HG03439 (cell line): Measurements from ENCODE around the gene CD80.

Experiments
- ATAC-seq: cut with Tn5 transposase; IDR thresholded peaks from one replicate; pipeline ENCODE4 v1.9.1; 2021; ENCODE audit warnings: mild to moderate bottlenecking, moderate library complexity; ENCODE audit not compliant: unreplicated experiment

Gene CD80

DNA sequence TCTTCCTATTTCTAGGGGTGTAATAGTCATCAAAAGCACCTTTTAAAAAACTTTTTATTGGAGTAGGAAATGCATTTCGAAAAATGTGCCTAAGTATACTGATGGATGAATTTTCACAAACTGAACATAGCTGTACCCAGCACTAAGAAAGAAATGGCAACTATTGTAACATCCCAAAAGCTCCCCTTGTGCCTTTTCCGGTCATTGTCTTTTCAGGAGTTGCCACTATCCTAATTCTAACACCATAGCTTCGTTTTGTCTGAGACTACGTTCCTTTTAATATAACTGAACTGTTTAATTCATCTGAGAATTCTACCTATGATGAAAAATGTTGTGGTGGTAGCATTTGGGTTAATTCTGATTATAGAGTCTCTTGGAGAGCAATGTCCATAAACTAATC, 59.1 kb downstream of the CD80 start:
- ATAC-seq = no peak

DNA sequence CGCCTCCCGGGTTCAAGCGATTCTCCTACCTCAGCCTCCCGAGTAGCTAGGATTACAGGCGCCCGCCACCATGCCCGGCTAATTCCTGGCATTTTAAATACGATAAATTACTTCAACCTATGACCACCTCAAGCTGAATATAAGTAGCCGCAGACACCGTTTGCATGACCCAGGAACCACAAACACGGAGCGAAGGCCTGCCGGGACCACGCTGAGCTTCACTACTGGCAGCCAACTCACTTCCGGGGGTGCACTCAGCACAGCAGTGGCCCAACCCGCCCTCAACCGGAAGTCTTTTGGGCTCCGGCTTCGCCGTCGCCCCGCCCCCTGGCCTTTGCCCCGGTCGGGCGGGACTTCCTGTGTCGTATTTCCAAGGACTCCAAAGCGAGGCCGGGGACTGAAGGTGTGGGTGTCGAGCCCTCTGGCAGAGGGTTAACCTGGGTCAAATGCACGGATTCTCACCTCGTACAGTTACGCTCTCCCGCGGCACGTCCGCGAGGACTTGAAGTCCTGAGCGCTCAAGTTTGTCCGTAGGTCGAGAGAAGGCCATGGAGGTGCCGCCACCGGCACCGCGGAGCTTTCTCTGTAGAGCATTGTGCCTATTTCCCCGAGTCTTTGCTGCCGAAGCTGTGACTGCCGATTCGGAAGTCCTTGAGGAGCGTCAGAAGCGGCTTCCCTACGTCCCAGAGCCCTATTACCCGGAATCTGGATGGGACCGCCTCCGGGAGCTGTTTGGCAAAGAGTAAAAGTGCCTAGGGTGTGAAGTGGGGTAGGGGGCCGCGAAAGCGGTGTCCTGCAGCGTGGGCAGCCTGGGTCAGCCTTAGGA, 61.0 kb downstream of the CD80 start, which contains the start of gene TIMMDC1:
Gene TIMMDC1, plus strand, starts transcription at position 362 of the 826 bp plus-strand sequence. Its CDS starts 187 bp downstream, at position 549.
- ATAC-seq = peak; percentile 99

DNA sequence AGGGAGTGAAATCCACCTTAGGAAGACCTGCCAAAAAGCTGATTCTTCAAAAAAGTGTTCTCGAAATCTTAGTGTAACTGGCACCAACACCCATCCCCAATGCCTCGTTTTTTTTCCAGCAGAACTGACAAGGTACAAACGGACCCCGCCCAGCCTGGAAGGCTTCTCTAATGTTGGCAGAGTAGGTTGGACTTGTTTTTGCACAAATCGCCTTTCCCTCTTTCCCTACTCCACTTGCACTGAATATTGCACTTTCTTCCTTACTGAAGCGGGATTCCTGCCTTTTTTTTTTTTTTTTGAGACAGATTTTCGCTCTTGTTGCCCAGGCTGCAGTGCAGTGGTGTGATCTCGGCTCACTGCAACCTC, 61.6 kb downstream of the CD80 start:
- no peak for ATAC-seq

DNA sequence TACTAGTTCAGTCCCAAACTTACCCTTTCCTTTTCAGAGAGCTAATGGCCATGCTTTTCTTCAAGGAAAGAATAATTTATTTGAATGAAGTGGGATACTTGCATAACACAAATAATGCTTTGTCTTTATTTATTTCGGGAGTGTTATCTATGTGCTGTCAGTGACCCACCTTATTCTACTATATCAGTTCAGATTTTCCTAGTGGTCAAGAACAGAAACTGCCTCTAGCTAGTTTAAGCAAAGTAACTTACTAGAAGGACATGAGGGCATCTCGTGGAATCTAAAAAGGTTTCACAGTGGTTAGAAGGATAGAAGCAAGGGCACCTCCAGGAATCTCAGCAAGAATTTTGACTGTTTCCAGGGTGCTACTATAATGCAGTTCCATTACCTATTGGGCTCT, 64.8 kb downstream of the CD80 start:
- no peak for ATAC-seq

DNA sequence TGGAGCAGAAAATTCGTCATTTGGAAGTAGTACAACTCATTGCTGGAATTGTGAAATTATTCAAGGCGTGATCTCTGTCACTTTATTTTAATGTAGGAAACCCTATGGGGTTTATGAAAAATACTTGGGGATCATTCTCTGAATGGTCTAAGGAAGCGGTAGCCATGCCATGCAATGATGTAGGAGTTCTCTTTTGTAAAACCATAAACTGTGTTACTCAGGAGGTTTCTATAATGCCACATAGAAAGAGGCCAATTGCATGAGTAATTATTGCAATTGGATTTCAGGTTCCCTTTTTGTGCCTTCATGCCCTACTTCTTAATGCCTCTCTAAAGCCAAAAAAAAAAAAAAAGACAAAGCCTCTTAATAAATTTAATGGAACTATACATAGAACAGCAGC, 66.6 kb downstream of the CD80 start:
- no peak for ATAC-seq

DNA sequence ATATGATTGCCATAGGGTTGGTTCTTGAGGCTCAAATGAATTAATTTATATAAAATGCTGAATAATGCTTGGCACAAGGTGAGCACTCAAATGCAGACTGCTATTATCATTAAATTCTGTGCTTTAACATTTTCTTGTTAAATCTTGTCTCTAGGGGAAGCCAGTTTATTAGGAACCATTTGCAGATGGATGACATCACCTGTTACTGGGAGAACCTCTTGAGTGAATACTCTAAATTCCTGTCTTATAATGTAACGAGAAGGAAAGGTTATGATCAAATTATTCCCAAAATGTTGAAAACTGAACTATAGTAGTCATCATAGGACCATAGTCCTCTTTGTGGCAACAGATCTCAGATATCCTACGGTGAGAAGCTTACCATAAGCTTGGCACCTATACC, 67.3 kb downstream of the CD80 start:
- no peak for ATAC-seq

DNA sequence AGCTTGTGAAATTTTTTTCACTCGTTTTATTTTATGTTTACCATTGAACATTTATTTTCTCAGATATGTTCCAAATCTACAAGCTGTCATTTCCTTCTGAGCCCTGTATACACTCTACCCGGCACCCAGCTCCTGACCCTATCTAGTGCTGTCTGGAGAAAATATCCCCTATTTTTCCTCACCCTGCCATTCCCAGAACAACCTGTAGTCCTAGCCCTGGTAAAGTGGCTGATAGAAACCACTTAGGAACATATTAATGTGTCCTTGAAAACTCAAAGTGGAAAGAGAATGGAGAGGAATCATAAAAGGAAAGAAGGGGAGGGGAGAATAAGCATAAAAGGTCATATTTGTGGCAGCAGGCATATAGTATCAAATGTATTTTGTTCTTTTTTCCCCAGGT, 69.3 kb downstream of the CD80 start:
- ATAC-seq = no peak

DNA sequence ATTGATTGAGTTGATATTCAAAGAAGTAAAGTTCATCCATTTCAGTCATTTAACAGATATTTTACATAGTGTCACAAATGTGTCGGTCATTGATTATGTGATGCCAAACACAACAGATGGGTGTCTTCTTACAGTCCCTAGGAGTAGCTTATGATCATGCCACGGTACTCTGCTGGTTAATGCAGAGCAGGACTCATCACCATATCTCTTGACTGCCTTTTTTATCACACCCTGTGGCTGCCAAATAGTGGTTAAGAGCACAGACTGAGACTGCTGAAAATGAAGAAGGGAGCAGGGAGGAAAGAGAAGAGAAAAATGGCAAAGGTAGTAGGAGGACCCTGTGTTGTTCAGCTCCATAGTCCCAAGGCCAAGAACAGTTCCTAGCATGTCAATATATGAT, 73.9 kb downstream of the CD80 start:
- no peak for ATAC-seq

DNA sequence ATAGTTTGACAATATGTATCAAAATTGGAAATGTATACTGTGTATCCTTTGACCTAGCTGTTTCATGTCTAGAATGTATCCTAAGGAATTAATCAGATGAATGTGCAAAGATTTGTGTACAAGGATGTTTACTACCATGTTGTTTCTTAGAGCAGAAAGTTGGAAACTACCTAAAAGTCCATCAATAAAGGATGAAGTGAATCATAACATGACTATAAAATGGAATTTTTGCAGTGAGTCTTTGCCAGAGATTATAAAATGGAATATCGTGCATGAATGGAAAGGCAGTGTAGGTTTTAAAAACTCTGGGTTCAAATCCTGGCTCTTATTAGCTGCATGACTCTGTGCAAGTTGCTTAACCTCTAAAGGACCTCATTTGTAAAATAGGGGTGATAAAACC, 76.3 kb downstream of the CD80 start:
- ATAC-seq = no peak

DNA sequence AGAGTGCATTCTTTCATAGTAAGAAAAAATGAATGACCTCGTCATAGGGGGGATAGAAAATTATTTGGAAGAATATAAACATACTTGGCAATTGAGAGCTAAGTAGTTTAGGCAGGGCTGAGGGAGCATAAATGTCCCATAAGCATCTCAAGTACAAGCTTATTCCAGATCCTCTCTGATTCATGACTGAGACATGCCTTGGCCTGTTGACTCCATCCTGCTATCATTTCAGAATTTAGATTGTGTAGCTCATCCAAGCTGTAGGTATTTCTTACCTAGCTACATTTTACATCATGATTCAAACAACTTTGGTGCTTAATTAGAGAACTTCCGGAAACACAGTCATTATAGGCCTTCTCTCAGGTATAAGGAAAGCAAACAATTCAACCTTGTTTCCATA, 78.3 kb downstream of the CD80 start:
- ATAC-seq = no peak
